GM18519 (cell line): Measurements from ENCODE around the gene EXOC2.
"Not testable (repeated sequence)": the region's sequence is repeated elsewhere in the genome, so short reads cannot be mapped to it uniquely, and the experiment has no call there.

Experiments
- ATAC-seq: cut with Tn5 transposase; IDR thresholded peaks from one replicate; pipeline ENCODE4 v1.9.1; 2021; ENCODE audit warnings: mild to moderate bottlenecking, moderate library complexity; ENCODE audit not compliant: unreplicated experiment, low FRiP score

The EXOC2 gene

DNA sequence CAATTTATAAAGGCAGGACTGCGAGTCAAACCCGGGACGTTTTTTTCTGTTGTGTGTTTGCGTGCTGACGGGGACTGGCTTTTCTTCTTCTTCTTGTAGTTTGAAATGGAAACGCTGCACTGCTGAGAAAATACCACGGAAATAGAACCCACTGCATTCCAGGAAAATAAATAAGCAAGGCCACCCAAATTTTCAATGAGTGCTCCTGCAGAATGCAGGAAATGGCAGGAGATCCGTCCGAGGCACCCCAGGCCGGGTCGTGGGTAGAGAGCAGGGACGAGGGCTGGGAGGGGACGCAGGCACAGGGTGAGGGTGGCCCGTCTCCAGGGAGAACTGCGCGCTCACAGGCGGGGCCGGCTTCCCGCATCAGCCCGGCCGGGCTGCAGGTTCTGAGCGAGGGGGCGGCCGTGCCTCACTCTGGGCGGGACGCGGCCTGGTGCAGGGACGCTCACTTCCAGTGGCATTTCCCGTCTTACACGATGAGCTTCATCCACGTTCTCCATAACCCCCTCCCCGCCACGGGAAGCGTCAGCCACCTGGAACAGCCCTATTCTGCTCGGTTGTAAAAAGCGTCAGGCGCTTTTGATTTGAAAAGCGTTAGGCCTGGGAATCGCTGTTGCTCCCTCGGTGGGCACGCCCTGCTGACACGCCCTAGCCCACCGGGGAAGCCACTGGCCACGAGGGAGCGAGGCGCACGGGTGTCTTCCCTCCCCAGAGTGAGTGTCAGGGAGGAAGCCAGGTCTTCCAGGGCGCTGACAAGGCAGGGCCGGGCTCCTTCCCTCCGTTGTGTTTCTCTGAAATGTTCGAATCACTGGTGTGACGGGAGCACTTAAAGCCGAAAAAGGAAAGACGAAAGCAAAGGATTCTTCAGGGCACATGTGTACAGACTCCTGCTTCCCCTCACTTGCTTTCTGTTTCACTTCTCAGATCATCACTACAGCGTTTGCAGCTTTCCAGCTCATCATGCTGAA is 17.9 kb upstream of the EXOC2 start:
- peak; percentile 72 for ATAC-seq

DNA sequence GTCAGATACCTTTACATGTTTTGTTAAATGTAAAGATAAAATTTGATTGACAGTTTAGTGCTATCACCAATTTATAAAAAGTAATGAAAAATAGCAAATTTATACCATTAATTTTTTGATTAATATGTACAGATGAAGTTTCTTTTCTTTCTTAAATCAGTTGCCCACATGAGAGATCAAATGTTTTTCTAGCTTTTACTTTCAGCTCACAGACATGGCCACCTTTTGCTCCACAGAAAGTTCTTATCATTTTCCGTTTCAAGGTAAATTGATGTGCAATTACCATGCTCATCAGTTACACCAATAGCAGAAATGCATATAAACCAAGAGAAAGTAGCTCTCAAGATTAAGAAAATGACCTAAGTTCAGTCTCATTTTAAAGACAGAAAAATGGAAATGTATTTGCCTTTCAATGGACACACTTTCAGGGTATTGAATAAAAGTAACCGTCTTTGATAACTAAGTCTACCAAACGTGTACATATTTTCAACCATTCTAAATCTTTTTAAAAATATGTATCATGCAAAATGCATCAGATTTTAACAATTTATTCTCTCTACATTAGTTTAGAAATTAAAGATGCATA is 16.6 kb upstream of the EXOC2 start:
- ATAC-seq: no peak

DNA sequence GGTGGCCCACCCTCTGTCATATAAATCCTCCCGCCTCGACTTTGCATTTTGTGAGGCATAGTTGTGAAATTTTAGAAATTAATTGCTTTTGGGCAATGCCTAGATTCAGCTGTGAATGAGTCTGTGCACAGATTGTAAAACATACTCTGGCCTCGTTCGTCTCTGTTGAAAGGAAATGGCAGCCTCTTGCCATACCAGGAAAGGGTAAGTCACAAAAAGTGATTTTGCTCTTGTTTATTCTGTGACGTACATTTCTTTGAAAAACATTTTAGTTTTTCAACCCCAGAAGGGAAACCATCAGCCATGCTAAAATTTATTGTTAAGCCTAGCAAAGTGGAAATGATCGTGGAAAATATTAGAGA is 15.3 kb upstream of the EXOC2 start:
- no peak for ATAC-seq

DNA sequence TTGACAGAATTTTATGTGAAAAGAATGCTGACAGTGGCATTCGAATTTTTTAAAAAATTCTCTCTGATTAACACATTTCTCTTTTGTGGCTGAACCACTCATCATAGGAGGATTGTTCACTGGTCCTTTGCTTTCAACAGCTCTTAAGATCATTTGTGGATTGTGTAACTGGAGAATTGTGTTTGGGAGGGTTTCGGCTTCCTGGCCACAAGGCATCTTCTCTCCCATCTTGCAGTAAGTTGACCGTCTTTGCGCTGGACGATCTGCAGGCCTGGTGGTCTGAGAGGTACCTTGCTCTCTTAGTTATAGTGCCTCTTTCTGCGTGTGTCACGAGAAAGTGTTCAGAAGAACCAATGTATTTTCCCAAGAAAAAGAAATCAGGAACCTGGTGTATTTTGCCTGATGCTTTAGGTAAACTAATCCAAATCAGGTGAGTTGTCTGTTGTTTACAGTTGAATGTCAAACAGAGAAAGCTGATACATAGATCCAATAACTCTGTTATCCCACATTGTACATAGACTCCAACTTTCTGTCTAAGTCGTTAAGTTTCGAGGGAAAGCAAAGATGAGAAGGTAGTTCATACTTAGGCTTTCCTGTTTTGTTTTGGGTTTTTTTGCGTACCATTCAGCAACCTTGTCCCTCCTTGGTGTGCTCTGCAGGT is 14.8 kb upstream of the EXOC2 start:
- ATAC-seq: no peak

DNA sequence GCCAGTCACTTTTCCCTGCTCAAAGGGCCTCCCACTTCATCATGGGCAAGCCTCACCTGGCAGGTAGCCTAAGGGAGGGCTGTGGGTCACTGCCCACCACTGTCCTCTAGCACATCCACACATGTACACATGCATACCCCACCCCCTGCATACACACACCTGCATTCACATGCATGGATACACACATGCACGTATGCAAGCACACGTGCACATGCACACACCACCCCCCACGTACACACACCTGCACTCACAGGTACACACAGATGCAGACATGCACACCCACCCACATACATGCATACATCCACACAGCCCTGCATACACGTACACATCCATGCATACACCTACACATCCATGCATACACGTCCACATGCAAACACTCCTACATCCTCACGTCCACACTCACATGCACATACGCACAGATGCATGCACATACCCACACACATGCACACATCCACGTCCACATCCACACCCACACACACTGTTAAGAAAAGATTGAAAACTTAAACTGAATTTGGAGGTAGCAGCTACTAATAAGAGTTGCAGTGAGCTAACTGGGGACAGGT is 14.0 kb upstream of the EXOC2 start:
- ATAC-seq: no peak

DNA sequence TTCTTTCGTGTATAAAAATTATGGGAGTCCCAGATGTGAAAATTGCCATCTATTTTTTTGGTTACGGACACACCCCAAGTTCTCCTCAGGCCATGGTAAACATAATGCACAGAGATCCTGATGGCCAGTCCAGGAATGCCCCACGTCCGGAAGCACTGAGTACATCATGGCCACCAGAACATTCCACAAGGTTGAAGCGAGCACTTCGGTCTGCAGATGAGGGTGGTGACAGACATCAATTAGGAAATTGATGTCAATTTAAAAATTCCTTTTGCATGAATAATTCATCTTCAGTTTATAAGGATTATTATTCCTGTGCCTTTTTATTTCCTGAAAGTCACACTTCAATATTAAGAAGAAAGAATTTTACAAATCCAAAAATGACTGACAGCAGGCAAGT is 13.2 kb upstream of the EXOC2 start:
- no peak for ATAC-seq

DNA sequence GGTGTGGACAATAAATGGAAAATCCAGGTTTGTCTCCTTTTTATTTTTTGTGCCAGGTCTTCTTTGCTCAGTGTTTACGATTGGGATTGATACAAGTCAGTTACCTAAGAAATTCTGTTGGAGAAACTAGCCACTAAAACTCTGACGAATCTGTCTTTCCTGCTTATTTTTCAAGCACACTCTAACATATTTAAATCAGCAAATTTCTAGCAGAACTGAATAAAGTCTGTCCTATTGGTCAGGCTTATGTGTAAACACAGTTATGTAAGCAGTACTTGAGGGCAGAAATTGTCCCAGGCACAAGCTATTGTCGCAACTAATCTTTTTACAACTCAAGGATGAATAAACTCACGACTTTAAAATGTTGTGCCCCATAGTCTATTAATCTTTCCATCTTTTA is 12.1 kb upstream of the EXOC2 start:
- ATAC-seq: no peak

DNA sequence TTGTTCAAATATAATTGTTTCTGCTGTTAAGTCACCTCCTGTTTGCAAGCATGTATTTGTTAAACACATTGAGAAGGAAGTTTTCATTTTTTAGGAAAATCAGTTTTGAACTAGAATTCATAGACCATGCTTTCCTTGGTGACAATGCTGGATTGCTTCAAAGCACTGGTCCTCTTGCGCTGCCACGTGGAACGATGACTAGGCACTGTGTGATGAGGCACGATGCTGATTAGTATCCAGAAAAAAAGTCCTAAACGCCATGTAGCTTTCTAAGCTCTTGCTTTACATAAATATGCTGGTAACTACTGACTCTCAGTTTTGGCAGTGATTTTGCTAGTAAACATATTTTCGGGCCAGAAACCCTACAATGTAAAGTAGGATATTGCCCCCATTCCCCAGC is 11.1 kb upstream of the EXOC2 start:
- no peak for ATAC-seq

DNA sequence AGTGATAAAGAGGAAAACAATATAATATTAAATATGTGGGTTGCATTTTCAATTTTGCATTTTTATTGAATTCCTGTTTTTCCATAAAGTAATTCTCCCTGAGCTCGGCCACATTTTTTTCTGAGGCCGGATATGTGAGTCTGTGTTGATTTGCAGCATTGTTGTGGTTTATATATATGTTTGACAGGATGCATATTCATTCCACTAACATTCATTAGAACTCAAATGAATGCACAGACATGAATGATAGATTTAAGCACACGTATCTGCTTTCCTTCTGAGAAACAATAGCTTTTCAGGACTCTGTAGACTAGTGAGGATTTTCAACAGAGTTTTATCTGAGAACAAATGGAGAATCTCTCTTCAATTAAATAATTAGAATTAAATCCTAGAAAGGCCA is 10.6 kb upstream of the EXOC2 start:
- ATAC-seq: no peak

DNA sequence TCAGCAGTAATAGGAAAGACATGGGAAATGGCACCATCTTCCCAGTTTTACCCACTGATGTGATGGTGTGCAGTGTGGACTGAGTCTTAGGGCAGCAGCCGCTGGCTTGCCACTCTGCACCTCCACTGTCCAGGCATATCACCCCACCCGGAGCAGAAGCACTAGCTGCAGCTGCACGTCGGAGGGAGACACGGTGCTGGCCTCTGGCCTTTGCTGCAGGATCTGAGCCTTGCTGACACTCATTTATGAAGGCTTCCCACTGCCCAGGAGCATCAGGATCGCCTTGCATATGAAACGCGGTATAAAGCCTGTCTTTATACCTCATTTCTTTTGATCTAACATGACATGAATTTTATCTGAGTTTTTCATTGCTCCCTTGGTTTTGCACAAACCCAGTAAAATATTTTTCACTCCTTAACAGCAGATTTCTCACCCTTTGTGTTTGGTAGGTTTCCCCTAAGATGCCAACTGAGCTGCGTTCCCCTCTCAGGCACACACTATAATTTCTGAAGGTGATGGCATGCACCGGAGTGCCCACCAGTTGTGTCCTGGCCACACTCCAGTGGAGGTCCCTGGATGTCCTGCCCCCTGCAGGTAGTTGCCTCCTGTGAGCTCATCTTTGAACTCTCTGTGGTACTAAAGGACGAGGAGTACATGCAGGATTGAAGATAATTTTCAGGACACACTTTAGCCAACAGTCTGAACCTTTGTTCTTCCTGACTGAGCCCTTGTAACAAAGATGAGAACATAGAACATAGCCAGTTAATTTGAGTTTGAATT is 9.0 kb upstream of the EXOC2 start:
- no peak for ATAC-seq

DNA sequence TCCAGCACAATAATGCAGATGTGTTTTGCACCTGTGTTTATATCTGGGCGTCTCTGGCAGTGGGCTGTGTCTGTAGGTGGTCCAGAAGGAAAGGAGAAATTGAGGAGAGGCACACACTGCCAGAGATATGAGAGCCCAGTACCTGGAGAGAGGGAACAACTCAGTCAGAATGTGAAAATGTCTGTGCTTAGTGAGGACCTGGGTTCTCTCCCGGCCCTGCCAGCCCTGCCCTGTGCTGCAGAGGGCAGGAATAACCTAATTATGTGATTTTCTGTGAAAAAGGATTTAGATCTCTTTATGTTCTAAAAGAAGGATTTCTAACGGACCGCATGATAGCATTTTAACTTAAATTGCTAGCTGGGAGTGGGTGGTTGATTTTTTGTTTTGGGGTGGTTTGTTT is 8.3 kb upstream of the EXOC2 start:
- ATAC-seq: no peak

DNA sequence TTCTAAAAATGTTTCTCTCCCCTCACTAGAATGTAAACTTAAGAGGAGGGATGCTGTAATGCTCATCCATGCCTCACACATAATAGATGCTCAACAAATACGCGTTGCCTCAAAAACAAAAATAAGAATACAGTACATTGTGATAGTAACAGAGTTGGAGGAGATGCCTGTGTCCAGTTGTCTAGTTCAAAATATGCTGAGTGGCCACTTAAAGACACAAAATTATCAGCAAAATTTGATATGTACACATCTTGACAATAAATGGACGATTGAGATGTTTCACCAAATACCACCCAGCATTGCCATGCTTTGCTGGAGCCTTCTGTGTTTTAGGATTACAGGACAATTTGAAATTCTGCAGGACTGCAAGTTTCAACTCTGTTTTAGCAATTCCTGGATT is 7.6 kb upstream of the EXOC2 start:
- ATAC-seq: no peak

DNA sequence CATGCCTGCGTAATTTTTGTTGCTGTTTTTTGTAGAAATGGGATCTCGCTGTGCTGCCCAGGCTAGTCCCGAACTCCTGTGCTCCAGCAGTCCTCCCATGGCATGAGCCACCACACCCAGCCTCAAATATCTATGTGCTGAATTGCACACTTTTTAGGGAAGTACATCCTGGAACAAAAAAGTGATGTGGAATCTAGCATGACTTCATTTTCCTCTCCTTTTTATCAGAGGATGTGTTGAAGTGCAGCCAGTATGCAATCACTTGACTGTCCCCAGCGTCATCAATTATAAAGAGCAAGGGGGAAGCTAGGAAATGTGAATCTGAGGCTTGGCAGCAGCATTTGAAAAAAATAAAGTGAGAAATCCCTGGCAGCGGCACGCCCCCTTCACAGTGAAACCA is 6.4 kb upstream of the EXOC2 start:
- ATAC-seq: no peak

DNA sequence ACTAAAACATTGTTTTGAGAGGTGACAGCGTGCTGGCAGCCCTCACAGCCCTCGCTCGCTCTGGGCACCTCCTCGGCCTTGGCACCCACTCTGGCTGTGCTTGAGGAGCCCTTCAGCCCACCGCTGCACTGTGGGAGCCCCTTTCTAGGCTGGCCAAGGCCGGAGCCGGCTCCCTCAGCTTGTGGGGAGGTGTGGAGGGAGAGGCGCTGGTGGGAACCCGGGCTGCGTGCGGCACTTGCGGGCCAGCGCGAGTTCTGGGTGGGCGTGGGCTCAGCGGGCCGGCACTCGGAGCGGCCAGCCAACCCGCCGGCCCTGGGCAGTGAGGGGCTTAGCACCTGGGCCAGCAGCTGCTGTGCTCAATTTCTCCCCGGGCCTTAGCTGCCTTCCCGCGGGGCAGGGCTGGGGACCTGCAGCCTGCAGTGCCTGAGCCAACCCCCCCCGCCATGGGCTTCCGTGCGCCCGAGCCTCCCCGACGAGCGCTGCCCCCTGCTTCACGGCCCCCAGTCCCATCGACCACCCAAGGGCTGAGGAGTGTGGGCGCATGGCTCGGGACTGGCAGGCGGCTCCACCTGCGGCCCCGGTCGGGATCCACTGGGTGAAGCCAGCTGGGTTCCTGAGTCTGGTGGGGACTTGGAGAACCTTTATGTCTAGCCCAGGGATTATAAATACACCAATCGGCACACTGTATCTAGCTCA is 1.6 kb upstream of the EXOC2 start:
- not testable (repeated sequence) for ATAC-seq

DNA sequence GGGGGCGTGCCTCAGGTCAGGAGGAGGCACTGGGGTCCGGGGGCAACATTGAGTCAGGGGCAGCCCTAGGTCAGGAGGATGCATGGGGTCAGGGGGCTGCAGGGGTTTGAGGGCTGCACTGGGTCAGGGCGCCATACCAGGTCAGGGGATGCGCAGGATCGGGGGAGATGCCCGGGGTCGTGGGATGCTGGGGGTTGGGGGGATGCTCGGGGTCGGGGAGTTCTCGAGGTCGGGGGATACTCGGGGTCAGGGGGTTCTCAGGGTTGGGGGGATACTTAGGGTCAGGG is 727 bp upstream of the EXOC2 start:
- no peak for ATAC-seq

DNA sequence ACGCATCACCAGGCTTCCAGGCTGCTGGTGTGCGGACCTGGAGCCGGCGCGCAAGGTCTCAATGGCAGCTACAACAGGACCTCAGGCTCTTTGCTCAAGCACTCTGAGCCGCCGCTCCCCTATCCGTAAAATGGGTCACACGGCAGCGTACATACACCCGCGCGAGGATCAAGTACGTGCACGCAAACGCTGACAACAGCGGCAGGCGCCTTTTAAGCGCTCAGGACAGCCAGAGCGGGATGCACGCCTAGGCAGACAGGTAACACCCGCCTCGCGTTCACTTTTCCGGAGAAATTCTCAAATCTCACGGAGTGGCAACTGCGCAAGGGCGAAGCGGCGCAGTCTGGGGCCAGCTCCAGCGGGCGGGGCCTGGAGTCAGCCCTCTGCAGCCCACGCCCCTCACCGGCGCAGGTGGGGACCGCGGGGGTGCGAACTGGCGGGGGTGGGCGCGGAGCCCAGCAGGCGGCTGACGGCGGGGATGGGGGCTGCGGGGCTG is 535 bp downstream of the EXOC2 start:
- peak; percentile 60 for ATAC-seq

DNA sequence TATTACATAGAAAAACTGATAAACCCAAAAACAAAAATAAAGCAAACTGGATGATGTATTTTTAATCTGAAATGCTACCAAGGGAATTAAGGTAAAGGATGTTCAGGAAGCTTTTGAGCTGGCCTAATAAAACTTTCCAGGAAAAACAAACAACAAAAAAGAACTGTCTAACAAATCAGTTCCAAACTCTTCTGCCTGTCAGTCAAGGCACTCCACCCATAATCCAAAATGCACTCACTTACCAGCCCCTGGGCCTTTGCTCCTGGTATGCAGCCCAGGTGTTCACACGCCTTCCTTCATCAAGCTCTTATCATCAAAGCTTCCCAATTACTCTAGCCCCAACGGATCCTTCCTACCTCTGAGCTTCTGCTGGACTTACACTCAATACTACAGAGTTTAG is 3.7 kb downstream of the EXOC2 start:
- no peak for ATAC-seq

DNA sequence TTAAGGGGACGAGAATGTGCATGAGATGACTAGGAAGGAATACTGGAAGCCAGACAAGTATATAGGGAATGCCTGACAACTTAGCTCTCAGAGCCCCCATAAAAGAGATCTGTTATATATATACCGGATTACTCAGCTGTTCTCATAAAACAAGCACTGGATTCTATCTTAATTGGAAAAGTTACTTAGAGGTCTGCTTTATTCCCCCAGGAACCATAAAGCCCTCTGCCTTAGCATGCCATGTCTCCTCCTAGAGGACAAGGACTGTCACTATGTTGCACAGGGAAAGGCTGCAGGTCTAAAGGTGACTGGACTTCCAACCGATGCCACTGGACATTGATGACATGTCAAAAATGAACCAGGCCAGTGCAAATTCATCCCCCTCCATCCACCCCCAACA is 6.4 kb downstream of the EXOC2 start:
- ATAC-seq: no peak

DNA sequence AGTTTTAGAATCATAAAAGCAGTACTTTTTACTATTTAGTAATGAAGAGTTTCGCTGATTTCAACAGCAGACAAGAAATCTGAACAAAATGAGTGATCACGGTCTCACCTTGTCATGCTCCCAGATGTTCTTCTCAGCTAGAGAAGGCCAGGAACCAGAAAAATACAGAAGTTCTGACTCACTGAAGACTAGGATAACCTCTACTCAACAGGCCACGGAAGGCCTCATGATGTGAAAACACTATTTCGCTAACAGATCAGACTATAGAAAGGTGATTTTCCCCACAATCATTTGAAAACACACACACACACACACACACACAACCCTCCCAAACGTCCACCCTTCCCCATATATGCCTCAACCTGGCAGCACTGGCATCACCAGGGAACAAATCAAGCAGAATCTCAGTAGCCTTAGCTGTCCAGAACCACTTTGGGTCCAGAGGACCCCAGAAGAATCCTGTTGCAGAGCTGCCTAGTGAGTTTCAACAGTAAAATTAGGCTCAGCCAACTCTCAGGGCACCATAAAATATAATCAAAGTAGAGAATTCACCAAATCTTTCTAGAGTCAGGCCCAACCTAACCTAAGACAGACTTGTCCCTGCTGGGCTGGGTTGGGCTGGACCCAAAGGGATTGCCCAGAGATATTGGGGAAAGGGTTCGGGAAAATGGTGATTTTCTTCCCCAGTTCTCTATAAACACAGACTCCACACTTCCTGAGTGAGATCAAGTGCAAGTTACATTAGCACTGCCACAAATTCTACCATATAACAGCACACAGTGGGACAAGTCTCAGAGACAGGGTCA is 7.9 kb downstream of the EXOC2 start:
- no peak for ATAC-seq
